AG10803 (cell line): ENCODE results near the gene ARFGAP3.

Source experiments
- DNase-seq: peaks from one replicate; pipeline ENCODE4 v3.0.0; 2010; ENCODE audit warnings: low read depth
- H3K4me3 ChIP-seq: 2 replicates; pipeline ENCODE4 v1.5.1; 2011; ENCODE audit warnings: mild to moderate bottlenecking, low read length, control low read depth
- TF ChIP-seq, protein P1 (sequence below): conservative IDR thresholded peaks from 2 replicates; pipeline ENCODE4 v1.5.1; 2011; ENCODE audit warnings: mild to moderate bottlenecking, low read length, control low read depth, inconsistent platforms

The ARFGAP3 gene

DNA sequence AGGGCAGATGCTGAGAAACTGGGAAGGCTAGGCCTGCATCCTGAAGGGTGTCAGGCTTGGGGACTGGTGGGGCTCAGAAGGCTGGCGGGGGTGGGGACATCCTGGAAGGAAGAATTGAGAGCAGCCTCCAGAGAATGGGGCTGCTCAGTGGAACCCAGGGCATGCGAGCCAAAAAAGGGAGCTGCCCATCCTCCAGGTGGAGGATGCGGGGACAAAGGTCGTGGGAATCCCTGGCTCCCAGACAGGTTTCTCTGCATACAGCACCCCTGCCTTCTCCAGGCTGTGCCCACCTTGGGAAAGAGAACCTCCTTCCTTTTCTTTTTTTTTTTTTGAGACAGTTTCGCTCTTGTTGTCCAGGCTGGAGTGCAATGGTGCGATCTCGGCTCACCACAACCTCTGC is 40.9 kb upstream of the ARFGAP3 start:
- H3K4me3 ChIP-seq, result no peak overlapping the region
- TF ChIP-seq, protein P1, sequence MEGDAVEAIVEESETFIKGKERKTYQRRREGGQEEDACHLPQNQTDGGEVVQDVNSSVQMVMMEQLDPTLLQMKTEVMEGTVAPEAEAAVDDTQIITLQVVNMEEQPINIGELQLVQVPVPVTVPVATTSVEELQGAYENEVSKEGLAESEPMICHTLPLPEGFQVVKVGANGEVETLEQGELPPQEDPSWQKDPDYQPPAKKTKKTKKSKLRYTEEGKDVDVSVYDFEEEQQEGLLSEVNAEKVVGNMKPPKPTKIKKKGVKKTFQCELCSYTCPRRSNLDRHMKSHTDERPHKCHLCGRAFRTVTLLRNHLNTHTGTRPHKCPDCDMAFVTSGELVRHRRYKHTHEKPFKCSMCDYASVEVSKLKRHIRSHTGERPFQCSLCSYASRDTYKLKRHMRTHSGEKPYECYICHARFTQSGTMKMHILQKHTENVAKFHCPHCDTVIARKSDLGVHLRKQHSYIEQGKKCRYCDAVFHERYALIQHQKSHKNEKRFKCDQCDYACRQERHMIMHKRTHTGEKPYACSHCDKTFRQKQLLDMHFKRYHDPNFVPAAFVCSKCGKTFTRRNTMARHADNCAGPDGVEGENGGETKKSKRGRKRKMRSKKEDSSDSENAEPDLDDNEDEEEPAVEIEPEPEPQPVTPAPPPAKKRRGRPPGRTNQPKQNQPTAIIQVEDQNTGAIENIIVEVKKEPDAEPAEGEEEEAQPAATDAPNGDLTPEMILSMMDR, result no peak
- no peak for DNase-seq

DNA sequence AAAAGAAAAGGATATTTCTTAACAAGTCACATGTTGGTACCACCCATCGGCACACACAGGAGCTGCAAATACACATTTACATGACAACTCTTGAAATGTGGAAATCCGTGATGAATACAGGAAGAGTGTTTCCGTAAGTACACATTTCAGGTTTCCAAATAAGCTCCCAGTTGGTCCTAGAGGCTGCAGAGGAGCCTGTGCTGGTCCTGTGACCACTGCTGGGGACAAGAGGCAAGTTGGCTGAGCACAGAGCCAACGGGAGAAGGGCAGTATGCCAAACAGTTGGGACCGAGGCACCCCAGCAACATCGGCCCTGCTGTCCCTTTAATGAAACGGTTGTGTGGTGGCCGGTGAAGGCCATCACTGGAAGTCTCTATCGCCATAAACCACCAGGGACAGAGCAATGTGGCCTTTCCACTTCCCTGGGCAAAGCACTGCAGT is 38.5 kb upstream of the ARFGAP3 start:
- no peak for DNase-seq
- TF ChIP-seq, protein P1, result no peak
- no peak overlapping the region for H3K4me3 ChIP-seq

DNA sequence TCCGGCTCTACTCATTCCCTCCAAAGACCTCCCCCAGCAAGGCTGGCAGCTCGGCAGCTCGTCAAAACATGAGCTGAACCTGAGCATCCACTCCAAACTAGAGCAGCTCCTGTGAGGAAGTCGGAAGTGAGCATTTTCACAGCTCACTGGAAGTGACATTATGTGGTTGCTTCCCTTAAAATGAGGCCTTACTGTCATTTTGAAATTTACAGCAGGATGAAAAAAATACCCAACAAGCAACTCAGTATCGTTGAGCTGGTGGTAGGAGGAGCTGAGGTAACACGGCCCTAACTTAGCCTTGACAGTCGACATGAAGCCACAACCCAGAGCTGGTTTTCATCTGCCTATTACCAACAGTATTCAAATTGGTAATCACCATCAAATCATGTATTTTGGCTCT is 38.0 kb upstream of the ARFGAP3 start:
- TF ChIP-seq, protein P1, result no peak
- peak; percentile 5 for DNase-seq
- H3K4me3 ChIP-seq, result no peak overlapping the region

DNA sequence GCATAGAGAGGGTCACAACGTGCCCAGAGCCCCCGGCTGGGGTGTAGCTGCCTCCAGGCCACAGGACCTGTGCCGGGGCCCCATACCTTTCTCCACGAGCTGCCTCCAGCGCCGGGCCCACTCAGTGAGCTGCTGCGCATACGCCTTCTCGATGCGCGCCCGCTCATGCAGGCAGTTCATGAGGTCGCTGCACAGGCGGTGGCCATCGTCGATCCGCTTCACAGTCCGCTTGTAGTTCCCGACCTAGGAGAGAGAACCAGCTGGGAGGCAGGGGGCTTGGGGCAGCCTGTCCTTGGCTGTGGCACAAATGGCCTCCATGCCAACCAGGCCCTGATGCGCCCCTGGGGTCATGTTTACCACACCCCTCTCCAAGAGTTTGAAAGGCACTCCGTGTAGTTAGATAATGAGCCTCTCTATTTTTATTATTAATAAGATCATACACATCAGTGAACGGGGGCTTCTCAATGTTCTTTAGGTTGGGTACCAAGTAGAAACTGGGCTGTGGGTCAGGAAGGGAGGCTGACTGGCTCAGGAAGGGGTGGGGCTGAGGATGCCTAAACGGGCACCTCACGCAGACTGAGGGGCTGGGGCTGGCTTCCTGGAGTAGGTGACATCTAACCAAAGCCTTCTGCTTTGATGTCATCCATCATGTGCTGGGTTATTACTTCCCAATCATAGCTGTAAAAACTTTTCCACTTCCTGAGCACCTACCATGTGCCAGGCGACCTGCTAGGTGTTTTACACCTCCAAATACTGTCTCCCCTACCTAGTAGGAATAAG is 36.5 kb upstream of the ARFGAP3 start:
- TF ChIP-seq, protein P1, result no peak
- no peak overlapping the region for H3K4me3 ChIP-seq
- no peak for DNase-seq

DNA sequence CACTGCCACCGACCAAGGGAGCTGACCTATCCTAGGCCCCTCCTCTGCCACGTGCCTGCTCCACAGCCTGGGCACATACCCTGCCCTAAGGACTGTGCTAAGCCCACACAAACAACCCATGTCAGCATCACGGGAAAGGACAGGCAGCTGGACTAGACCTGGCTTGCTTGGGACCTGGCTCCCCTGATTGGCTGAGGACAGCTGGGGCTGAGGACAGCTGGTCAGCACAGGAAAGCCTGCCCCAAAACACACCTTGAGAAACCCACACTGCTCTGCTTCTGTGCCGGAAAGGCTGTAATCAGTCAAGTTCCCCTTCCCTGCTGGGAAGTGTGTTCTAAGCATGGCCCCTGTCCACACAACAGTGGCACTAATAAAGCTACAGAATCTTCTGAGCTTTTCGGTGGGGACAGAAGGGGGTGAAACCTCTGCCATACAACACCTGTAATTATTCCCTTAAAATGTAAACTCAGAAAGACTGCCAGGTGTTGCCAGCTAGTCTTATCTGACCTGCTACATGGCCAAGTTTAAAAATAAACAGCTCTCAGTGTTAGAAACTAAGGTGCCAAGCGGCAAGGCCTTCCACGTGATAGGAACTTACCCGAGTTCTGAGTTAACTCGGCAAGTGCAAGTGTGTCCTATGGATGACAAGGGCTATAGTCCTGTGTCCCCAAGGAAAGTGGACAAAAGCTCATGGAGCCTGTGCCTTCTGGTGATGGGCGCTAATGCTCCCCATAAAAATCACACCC is 35.7 kb upstream of the ARFGAP3 start:
- no peak for DNase-seq
- TF ChIP-seq, protein P1, result no peak
- H3K4me3 ChIP-seq, result no peak overlapping the region

DNA sequence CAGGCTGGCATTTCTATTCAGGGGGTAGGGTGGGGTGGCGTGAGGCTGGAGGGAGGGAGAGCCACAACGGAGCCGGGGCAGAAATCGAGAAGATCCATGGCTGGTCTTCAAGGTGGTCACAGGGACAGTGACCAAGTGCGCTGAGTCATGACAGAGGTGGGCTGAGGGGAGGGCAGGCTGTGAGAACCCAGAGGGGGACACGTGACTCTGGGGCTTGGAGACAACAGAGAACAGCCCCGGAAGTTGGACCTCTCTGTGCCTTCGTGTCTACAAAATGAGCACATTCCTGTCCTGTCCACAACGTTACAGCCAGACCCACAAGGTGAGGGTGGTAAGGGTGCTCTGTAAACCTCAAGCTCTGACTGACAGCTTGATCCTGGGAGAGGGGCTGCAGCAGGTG is 35.1 kb upstream of the ARFGAP3 start:
- no peak for DNase-seq
- TF ChIP-seq, protein P1, result no peak
- no peak overlapping the region for H3K4me3 ChIP-seq

DNA sequence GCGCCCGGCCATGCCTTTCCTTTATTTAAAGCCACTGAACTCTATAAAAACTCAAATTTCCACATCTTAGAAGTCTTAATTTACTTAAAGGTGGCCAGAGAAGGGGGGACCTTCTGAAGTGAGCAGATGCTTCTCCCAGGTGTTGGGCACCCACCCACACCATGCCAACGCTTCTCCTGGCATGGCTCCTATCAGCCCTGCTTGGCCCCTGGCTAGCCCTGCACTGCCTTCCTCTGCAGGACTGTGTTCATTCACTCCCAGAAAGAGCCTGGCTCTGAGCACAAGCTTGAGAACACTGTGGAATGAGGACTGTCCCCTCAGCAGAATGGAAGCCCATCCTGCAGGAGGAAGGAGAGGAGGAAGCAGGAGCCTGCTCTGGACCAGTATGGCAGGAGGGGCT is 34.6 kb upstream of the ARFGAP3 start:
- TF ChIP-seq, protein P1, result no peak
- DNase-seq, result no peak
- H3K4me3 ChIP-seq, result no peak overlapping the region
